Fibroblast of skin of scalp (primary cell): ENCODE measurements around the gene XPO1.
"Not testable (repeated sequence)": the region's sequence is repeated elsewhere in the genome, so short reads cannot be mapped to it uniquely, and the experiment has no call there.

ENCODE experiments used
- DNase-seq: peaks from one replicate; pipeline ENCODE4 v3.0.0-alpha.2; 2013

Gene XPO1

DNA sequence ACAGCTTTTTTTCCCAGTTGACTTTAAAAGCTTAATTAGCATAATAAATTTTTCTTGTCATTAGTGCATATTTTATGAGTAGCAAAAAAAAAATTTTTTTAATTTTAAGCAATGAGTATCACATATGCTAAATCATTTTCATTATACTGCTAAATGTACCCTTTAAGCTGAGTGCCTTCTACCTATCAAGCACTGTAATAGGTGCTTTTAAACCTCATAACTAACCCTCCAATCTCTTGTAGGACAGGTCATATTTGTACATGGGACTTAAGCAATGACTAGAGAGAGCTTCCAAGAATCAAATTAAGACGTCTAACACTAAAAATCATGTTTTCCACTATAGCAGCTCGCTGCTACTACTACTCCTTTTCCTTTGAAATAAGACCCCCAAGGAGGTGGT, 7.4 kb downstream of the XPO1 start:
- DNase-seq, result no peak

DNA sequence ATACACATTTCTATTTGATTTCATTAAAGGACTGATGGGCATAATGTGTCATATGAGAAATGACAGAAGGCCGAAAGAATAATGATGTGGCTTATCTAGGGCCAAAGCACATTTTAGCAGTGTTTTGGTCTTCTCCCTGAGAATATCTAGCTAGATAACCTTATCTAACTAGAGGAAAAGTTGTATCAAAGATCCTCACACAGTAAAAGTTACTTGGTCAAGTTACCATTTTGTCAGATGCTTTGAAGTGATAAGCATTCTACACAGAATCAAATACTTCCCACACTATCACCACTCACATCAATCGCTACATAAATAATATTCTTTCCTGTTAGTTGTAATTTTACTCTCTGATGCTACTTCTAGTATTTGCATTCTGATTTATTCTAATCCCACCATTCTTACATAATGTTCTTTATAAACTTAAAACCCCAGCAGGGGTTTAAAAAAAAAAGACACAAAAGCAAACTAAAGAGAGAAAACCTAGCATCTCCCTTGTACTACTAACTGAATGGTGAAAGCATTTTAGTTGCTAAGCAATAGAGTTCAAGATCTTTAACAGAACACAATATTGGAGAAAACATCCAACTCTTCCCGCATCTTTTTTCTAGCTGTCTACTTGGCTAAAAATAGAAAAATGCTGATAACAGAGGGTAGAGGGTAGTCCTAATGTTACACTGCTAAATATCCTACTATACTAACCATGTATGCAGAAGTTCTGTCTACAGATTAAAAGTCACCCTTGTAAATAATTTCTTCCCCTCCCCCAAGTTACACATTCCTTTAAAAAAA, 8.0 kb downstream of the XPO1 start:
- DNase-seq, result no peak

GRCh38 chr2:61520261-61520660, 17.9 kb downstream of the XPO1 start:
- no peak for DNase-seq

- DNase-seq, result no peak
Measured at GRCh38 chr2:61512768-61513398, 25.3 kb downstream of the XPO1 start.

DNA sequence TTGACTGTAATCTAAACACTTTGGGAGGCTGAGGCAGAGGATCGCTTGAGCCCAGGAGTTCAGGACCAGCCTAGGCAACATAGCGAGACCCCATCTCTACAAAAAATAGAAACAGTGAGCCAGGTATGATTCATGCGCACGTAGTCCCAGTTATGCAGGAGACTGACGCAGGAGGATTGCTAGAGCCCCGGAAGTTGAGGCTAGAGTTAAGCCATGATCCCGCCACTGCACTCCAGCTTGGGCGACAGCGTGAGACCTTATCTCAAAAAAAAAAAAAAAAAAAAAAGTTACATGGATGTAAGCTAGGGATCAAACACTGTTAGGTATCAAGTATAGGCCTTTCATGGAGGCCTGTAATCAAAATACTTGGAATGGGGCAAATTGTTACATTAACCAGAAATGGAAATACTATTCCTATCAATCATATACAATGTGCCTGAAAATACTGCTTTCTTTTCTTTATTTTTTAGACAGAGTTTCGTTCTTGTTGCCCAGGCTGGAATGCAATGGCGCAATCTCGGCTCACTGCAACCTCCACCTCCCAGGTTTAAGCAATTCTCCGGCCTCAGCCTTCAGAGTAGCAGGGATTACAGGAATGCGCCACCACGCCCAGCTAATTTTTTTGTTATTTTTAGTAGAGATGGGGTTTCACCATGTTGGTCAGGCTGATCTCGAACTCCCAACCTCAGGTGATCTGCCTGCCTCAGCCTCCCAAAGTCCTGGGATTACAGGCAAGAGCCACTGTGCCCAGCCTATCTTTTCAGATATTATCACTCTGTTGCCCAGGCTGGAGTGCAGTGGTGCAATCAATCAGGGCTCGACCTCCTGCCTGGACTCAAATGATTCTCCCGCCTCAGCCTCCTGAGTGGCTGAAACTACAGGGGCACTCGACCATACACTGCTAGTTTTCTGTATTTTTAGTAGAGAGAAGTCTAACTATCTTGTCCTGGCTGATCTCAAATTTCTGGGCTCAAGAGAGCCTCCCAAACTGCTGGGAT, 27.2 kb downstream of the XPO1 start:
- DNase-seq, result no peak

DNA sequence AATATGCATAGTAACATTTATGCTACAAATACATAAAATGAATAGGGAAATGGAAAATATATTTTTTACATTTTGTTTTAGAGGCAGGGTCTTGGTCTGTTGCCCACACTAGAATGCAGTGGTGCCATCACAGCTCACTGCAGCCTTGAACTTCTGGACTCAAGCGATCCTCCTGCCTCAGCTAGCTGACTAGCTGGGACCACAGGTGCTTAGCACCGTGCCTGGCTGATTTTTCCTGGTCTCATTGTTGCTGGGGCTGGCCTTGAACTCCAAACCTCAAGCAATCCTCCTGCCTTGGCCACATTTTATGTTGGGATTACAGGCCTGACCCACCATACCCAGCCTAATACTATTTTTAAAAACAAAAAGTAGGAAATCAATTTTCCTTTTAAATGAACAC, 33.2 kb downstream of the XPO1 start:
- no peak for DNase-seq

DNA sequence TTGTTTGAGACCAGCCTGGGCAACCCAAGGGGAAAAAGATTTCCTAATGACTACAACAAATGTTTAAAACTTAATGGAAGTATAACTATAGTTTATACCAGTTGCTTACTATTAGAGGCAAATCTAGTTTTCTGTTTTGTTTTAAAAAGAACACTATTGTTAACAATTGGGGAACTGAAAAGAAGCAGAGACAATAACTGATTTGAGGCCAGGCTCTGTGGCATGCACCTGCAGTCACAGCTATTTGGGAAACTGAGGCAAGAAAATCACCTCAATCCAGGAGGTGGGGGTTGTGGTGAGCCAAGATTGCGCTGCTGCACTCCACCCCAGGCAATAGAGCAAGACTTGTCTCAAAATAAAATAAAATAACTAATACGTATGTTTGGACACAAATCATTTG, 39.1 kb downstream of the XPO1 start:
- DNase-seq, result no peak

- DNase-seq, result peak; percentile 29
Measured at GRCh38 chr2:61493523-61493942, 44.6 kb downstream of the XPO1 start.

GRCh38 chr2:61492476-61492875, 45.7 kb downstream of the XPO1 start:
- no peak for DNase-seq

GRCh38 chr2:61485281-61485680, 52.9 kb downstream of the XPO1 start:
- DNase-seq, result no peak

- DNase-seq, result no peak
Measured at GRCh38 chr2:61478086-61478485, 60.1 kb downstream of the XPO1 start.

- not testable (repeated sequence) for DNase-seq
Measured at GRCh38 chr2:61476929-61477589, 61.1 kb downstream of the XPO1 start.

DNA sequence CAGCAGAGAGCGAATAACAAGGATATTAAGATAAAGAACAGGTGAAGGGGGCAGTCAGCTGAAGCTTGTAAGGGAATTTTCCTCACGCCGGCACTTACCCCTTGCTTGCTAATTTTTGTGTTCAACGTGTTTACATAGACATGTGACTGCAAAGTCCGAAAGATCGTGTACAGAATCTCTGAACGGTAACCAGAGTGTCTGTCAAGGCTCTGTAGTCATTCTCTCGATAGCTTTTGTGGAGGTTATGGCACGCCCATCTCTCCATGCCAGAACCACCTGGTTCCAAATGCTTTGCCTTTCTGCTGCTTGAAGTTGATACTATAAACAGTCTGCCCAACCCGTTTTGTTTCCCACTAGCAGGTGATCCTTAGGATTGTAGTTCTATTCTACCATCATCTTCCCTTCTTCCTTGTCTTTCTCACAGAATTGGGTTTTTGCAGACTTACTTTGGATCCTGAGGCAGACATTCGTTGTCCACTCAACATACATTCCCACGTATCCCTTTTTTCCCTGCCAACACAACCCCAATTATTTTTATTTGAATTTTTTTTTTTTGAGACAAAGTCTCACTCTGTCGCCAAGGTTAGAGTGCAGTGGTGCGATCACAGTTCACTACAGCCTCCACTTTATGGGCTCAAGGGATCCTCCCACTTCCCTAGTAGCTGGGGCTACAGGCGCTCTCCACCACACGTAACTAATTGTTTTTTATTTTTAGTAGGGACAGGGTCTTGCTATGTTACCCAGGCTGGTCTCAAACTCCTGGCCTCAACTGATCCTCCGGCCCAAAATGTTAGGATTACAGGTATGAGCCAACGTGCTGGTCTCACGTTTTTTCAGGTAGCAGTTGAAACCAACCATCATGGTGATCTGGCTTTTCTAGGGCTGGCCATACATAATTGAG, 66.0 kb downstream of the XPO1 start:
- no peak for DNase-seq

GRCh38 chr2:61470965-61471904, 66.9 kb downstream of the XPO1 start, which contains the start of gene USP34:
USP34 (minus strand) TSS chr2:61471087; CDS start chr2:61470692, 395 bp downstream.
- peak; percentile 97 for DNase-seq

DNA sequence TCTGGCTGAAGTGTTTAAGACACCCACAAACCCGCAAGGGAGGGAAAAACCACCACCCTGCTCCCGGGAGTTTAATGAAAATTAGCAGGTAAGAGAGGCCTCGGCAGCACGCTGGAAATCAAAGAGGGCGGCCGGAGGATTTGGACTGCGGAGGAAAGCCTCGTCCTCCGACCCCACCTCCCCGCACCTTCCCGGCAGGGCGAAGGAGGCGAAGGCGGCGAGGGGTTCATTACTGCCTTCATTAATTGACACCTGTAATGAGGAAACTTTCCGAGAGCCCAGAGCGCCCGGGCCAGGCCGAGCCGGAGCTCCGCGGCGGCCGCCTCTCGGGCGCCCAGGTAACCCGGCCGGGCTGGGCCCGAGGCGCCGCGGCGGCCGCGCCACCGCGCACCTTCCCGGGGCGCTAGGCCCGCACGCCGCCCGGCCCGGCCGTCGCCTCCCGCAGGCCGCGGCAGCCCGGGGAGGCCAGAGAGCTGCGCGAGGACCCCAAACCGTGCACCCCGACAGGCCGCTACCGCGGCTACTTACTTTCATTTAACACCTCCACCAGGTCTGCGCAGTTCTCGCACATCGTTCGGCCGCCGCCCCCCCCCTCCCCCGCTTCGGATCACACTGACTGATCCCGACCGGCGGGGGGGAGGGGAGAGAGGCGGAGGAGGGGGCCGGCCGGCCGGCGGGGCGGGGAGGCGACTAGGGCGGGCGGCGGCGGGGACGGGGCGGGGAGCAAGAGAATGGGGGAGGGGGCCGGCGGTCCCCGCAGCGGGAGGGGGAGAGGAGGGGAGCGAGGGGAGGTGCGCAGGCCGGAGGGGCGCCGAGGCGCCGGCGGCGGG, 67.8 kb downstream of the XPO1 start:
- peak; percentile 86 for DNase-seq

DNA sequence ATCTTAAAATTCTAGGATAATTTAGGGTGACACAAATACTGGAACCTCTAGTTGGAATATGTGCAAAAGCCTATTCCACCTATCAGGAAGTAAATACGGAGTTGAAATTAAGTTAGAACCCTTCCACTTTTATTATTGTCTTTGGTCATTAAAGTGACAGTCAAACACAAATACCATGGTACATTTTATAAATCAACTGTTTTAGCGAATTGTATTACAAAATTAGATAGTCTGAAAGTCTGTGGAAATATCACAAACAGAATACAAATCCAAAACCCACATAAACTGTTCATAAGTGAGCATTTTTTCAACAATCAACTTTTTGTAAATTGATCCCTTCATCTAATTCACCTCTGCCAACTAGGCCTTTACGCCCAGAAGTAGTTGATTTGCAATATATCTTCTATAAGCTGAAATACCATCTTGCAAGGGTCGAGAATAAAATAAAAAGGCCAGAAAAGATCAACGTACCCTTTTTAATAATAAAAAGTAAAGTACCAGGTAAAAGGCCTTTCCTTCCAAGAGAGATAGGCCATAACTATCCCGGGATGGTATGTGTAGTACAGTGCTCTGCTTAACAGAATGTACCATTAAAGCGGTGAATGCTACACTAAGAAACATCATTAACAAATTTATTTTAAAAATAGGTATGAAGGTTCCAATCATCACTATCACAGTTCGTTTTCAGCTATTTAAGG, 68.6 kb downstream of the XPO1 start:
- DNase-seq, result no peak

GRCh38 chr2:61468231-61468630, 69.9 kb downstream of the XPO1 start:
- DNase-seq, result not testable (repeated sequence)

GRCh38 chr2:61465045-61465444, 73.1 kb downstream of the XPO1 start:
- DNase-seq, result no peak
